K562 (cell line): ENCODE measurements around the gene AP1G1. TPM values are rescaled to one million over a fixed set of nuclear protein-coding genes. Genes with fewer than 3 reads are reported as not detected.

Experiments used
- ATF7 ChIP-seq: fragments of 450-650 bp; IDR thresholded peaks from 2 replicates; pipeline ENCODE4 v1.7.1; 2014; ENCODE audit warnings: mild to moderate bottlenecking, moderate library complexity
- CBX1 ChIP-seq: sonication (generic); IDR thresholded peaks from 2 replicates; pipeline ENCODE4 v1.6.1; 2016; ENCODE audit warnings: antibody characterized with exemption, low read depth, mild to moderate bottlenecking
- FIP1L1 ChIP-seq: fragments of 200-400 bp; formaldehyde crosslinking; IDR thresholded peaks from 2 replicates; pipeline ENCODE4 v1.6.1; 2018; ENCODE audit warnings: mild to moderate bottlenecking, low read depth, low read length; ENCODE audit not compliant: poor library complexity, severe bottlenecking
- GATA2 ChIP-seq: sonication (generic); formaldehyde crosslinking; IDR thresholded peaks from 2 replicates; pipeline ENCODE4 v1.4.0; 2020; ENCODE audit warnings: mild to moderate bottlenecking, missing genetic modification reagents
- KLF16 ChIP-seq: IDR thresholded peaks from 2 replicates; pipeline ENCODE4 v1.6.1; 2016; ENCODE audit warnings: antibody characterized with exemption
- NR1H2 ChIP-seq: sonication (generic); formaldehyde crosslinking; IDR thresholded peaks from 2 replicates; pipeline ENCODE4 v1.4.0; 2020; ENCODE audit warnings: mild to moderate bottlenecking, missing genetic modification reagents
- PHB ChIP-seq: fragments of 250-450 bp; sonication (Bioruptor Pico); IDR thresholded peaks from 2 replicates; pipeline ENCODE4 v1.5.0; 2021
- SMAD1 ChIP-seq: fragments of 150-350 bp; IDR thresholded peaks from 2 replicates; pipeline ENCODE4 v1.6.1; 2014; ENCODE audit warnings: low read length, low read depth; ENCODE audit not compliant: partially characterized antibody
- SMARCA5 ChIP-seq: fragments of 450-650 bp; IDR thresholded peaks from 2 replicates; pipeline ENCODE4 v1.6.1; 2016
- TAF1 ChIP-seq: IDR thresholded peaks from 2 replicates; pipeline ENCODE4 v1.6.1; 2011; ENCODE audit warnings: mild to moderate bottlenecking, low read length, moderate library complexity; ENCODE audit not compliant: insufficient read depth, control insufficient read depth, severe bottlenecking; ENCODE audit errors: extremely low read depth
- XRCC5 ChIP-seq: fragments of 200-400 bp; formaldehyde crosslinking; IDR thresholded peaks from 2 replicates; pipeline ENCODE4 v1.6.1; 2017; ENCODE audit warnings: low read depth, mild to moderate bottlenecking, low read length
- ZNF124 ChIP-seq: sonication (generic); formaldehyde crosslinking; IDR thresholded peaks from 2 replicates; pipeline ENCODE4 v1.8.1; 2022; ENCODE audit warnings: missing genetic modification reagents
- ZNF444 ChIP-seq: fragments of 250-450 bp; sonication (Bioruptor Pico); IDR thresholded peaks from 2 replicates; pipeline ENCODE4 v1.4.0; 2020; ENCODE audit warnings: mild to moderate bottlenecking, moderate library complexity
- ZNF766 ChIP-seq: fragments of 200-800 bp; sonication (Bioruptor generic); conservative IDR thresholded peaks from 2 replicates; pipeline ENCODE4 v1.6.1; 2016; ENCODE audit warnings: missing genetic modification characterization, missing compliant biosample characterization
- polyA plus RNA-seq, 8 experiments: library from polyadenylated mRNA; depleted of rRNA in 4 of 8; stranded (reverse) in 5 of 8; unstranded in 3 of 8; fragments of >200 nt; fragmentation: Nextera tagmentation in 2 of 8; fragmentation: Illumina TruSeq in 1 of 8; extraction: Ambion mirVana in 2 of 8; extraction: Trizol in 1 of 8; gene quantifications; 2 replicates each; pipeline versions ENCODE4 v1.2.1 to v1.2.3, GENCODE V29; 2011 to 2014; ENCODE audit warnings: inconsistent platforms in 1 of 8, missing spikeins in 1 of 8
- total RNA-seq, 7 experiments: library from RNA; depleted of rRNA in 6 of 7; stranded (reverse); fragments of >200 nt in 6 of 7; fragmentation: Illumina TruSeq in 2 of 7; extraction: Trizol in 2 of 7; gene quantifications; 2 replicates each; pipeline versions ENCODE4 v1.2.1 to v1.2.3, GENCODE V29; 2011 to 2021; ENCODE audit warnings: low replicate concordance in 1 of 7
- TF ChIP-seq, protein P1 (sequence below): fragments of 450-650 bp; formaldehyde crosslinking; IDR thresholded peaks from 2 replicates; pipeline ENCODE4 v1.4.0; 2022; ENCODE audit warnings: missing genetic modification characterization
- TF ChIP-seq, protein P2 (sequence below): fragments of 450-650 bp; IDR thresholded peaks from 2 replicates; pipeline ENCODE4 v1.6.1; 2018; ENCODE audit not compliant: partially characterized antibody
- TF ChIP-seq, protein P3 (sequence below): fragments of 450-650 bp; IDR thresholded peaks from 2 replicates; pipeline ENCODE4 v1.7.0; 2016; ENCODE audit warnings: borderline replicate concordance
- TF ChIP-seq, protein P4 (sequence below): fragments of 450-650 bp; IDR thresholded peaks from 2 replicates; pipeline ENCODE4 v1.6.1; 2016; ENCODE audit warnings: antibody characterized with exemption
- TF ChIP-seq, protein P5 (sequence below), 2 experiments: fragments of 450-650 bp in 1 of 2; sonication (generic) in 1 of 2; formaldehyde crosslinking; conservative IDR thresholded peaks; 2 replicates each; pipeline versions ENCODE4 v1.4.0 to v1.8.1; 2020 to 2022; ENCODE audit warnings: mild to moderate bottlenecking in 1 of 2, missing genetic modification reagents in 1 of 2

The AP1G1 gene
- total and polyA plus RNA-seq, 9 of the 15 experiments (the other 6 are each of a cell fraction or from before 2014, with no cell fraction given) = 7.0 to 59.2 (median 42.0) TPM

DNA sequence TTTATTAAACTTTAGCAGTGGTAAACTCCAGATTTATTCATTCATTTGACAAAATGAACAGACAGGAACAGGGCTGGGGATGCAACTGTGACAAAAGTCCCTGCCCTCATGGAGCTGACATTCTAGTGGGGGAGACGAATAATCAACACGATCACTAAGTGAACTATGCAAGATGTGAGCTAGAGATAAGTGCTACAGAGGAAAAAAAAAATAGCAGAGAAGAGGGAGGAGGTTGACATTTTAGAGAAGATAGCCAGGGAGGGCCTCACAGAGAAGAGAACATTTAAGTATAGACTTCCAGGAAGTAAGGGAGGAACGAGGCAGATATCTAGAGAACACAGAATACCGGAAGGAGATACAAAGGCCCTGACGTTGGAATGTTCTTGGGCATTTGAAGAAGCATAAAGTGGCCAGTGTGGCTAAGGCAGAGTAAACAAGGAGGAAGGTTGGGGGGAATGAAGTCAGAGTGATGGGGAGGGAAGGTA lies 17.9 kb upstream of the AP1G1 start (continued):
- TF ChIP-seq ZNF444 (CRISPR knock-in tag) (no peak), XRCC5 (no peak), SMARCA5 (0 out of 2 replicates have a peak, but pooled peaks have one; percentile 23), SMAD1 (no peak), NR1H2 (CRISPR knock-in tag) (no peak), ZNF766 (CRISPR knock-in tag) (no peak), GATA2 (CRISPR knock-in tag) (peak; percentile 49; the same call in 1 of the 2 replicates), ZNF124 (CRISPR knock-in tag) (no peak), CBX1 (peak; percentile 28; the same call in 1 of the 2 replicates), KLF16 (no peak), FIP1L1 (no peak), PHB (CRISPR knock-in tag) (no peak), TAF1 (no peak), ATF7 (no peak)
- TF ChIP-seq, protein P1, sequence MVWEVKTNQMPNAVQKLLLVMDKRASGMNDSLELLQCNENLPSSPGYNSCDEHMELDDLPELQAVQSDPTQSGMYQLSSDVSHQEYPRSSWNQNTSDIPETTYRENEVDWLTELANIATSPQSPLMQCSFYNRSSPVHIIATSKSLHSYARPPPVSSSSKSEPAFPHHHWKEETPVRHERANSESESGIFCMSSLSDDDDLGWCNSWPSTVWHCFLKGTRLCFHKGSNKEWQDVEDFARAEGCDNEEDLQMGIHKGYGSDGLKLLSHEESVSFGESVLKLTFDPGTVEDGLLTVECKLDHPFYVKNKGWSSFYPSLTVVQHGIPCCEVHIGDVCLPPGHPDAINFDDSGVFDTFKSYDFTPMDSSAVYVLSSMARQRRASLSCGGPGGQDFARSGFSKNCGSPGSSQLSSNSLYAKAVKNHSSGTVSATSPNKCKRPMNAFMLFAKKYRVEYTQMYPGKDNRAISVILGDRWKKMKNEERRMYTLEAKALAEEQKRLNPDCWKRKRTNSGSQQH (CRISPR knock-in tag) = no peak
- TF ChIP-seq, protein P2, sequence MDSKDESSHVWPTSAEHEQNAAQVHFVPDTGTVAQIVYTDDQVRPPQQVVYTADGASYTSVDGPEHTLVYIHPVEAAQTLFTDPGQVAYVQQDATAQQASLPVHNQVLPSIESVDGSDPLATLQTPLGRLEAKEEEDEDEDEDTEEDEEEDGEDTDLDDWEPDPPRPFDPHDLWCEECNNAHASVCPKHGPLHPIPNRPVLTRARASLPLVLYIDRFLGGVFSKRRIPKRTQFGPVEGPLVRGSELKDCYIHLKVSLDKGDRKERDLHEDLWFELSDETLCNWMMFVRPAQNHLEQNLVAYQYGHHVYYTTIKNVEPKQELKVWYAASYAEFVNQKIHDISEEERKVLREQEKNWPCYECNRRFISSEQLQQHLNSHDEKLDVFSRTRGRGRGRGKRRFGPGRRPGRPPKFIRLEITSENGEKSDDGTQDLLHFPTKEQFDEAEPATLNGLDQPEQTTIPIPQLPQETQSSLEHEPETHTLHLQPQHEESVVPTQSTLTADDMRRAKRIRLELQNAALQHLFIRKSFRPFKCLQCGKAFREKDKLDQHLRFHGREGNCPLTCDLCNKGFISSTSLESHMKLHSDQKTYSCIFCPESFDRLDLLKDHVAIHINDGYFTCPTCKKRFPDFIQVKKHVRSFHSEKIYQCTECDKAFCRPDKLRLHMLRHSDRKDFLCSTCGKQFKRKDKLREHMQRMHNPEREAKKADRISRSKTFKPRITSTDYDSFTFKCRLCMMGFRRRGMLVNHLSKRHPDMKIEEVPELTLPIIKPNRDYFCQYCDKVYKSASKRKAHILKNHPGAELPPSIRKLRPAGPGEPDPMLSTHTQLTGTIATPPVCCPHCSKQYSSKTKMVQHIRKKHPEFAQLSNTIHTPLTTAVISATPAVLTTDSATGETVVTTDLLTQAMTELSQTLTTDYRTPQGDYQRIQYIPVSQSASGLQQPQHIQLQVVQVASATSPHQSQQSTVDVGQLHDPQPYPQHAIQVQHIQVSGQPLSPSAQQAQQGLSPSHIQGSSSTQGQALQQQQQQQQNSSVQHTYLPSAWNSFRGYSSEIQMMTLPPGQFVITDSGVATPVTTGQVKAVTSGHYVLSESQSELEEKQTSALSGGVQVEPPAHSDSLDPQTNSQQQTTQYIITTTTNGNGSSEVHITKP = no peak
- TF ChIP-seq, protein P3, sequence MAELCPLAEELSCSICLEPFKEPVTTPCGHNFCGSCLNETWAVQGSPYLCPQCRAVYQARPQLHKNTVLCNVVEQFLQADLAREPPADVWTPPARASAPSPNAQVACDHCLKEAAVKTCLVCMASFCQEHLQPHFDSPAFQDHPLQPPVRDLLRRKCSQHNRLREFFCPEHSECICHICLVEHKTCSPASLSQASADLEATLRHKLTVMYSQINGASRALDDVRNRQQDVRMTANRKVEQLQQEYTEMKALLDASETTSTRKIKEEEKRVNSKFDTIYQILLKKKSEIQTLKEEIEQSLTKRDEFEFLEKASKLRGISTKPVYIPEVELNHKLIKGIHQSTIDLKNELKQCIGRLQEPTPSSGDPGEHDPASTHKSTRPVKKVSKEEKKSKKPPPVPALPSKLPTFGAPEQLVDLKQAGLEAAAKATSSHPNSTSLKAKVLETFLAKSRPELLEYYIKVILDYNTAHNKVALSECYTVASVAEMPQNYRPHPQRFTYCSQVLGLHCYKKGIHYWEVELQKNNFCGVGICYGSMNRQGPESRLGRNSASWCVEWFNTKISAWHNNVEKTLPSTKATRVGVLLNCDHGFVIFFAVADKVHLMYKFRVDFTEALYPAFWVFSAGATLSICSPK = no peak
- TF ChIP-seq, protein P4, sequence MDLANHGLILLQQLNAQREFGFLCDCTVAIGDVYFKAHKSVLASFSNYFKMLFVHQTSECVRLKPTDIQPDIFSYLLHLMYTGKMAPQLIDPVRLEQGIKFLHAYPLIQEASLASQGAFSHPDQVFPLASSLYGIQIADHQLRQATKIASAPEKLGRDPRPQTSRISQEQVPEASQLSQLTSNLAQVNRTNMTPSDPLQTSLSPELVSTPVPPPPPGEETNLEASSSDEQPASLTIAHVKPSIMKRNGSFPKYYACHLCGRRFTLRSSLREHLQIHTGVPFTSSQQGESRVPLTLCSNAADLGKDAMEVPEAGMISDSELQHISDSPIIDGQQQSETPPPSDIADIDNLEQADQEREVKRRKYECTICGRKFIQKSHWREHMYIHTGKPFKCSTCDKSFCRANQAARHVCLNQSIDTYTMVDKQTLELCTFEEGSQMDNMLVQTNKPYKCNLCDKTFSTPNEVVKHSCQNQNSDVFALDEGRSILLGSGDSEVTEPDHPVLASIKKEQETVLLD = peak; percentile 26; the same call in 1 of the 2 replicates
- TF ChIP-seq, protein P5, sequence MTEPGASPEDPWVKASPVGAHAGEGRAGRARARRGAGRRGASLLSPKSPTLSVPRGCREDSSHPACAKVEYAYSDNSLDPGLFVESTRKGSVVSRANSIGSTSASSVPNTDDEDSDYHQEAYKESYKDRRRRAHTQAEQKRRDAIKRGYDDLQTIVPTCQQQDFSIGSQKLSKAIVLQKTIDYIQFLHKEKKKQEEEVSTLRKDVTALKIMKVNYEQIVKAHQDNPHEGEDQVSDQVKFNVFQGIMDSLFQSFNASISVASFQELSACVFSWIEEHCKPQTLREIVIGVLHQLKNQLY (CRISPR knock-in tag; conservative IDR thresholded peaks at IDR 0.05) = no peak
